Inflammatory macrophage treated with lipopolysaccharide for 1 hour (primary cell): ENCODE data around the gene COMMD2.

ENCODE experiments used
- DNase-seq, 2 donors: peaks; one replicate each; pipeline ENCODE4 v3.0.0-alpha.2; 2020 to 2022

The COMMD2 gene

DNA sequence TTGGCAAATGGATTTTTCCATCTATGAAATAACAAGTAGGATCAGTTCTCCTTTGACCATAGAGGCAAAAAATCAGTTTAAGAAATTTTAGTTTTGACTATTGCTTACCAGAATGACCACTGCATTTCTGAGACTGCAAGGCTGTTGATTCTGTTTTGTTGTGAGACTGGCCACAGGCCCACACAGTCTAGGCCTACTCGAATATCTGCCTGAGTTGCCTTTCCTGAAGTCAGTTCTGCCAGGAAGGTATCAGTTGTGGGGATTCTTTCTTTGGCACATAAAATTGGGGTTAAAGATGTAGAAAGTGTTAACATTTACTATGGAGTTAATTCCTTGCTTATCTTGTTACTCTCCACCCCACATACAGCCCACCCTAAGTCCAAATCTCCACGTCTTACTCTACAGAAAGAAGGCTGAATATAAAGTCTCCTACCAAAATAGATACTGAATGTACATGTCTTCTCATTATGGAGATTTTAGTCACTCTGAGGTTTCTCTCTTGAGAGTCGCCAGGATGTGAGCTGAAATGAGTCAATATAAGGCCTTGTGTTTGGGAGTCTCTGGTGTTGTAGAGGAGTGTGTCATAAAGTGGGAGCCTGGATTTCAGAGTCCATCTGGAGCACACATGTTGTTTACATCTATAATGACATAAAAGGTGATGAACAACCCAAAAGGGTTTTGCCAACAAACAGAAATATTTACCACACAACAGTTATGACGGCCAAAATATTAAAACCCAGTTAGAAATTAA, 49.4 kb downstream of the COMMD2 start:
- DNase-seq = no peak

DNA sequence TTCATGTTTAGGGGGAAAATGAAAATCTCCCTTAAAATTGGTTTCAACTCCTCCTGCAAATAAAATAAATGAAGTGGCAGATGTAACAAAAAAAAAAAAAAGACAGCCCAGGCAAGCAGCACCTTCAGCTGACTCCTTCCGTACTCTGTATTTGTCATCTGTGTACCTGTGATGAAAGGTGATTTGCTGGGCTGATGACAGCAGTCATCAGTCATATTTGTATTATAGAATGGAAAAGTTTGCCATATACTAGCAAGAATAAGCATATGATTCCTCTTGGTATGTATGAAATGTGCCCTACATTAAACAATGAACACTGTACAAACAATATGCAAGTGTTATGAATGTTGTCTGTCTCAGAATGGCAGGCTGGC, 50.3 kb downstream of the COMMD2 start:
- no peak for DNase-seq

GRCh38 chr3:149701206-149701976, 50.9 kb downstream of the COMMD2 start:
- DNase-seq = no peak
